NB4 (cell line): ENCODE measurements around the gene GRB10.
A peak's percentile ranks its signal among the peaks of the same experiment; 100 is the strongest.

Experiments used
- MYC ChIP-seq: IDR thresholded peaks from 2 replicates; pipeline ENCODE4 v1.6.1; 2011; ENCODE audit warnings: low read depth, low read length
- POLR2A ChIP-seq: IDR thresholded peaks from 2 replicates; pipeline ENCODE4 v1.6.1; 2011; ENCODE audit warnings: mild to moderate bottlenecking; ENCODE audit not compliant: insufficient read length; ENCODE audit errors: extremely low read depth
- TF ChIP-seq, protein P1 (sequence below): IDR thresholded peaks from one replicate; pipeline ENCODE4 v1.5.1; 2012; ENCODE audit warnings: low read depth, low read length
- TF ChIP-seq, protein P2 (sequence below): IDR thresholded peaks from 2 replicates; pipeline ENCODE4 v1.6.1; 2011; ENCODE audit warnings: low read depth, low read length

DNA sequence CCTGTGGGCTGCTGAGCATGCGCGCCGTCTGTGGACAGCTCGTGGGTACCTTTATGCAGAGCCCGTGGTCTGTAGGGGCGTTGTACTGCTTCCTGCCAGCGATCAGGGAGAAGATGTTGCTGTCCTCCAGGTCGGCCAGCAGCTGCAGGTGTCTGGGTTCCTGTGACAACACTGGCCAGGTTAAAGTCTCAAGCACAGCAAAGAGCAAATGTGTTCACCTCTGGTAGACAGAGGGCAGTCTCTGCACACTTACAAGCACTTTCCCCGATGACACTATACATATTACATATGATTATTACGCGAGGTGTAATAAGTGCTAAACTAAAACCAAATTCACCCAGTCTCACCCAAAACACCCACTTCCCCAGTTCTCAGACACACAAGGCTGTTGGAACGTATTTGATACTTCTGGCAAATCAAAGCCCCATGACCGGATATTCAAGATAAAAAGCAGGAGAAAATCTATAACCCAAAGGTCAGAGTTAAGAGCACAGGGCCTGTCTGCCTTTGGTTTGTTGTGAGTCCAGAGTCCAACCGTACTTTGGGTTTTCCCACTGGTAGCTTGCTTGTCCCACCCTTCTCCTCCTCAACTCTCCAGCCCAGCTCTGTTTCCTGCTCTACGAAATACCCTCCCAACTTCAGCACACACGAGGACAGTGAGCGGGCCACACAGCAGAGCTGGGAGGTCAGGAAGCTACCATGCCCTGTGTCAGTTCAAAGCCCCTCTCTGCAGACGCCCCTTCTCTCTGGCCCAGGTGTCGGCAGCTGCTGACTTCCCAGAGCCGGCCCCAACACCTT is 167.8 kb downstream of the GRB10 start:
- TF ChIP-seq, protein P1, sequence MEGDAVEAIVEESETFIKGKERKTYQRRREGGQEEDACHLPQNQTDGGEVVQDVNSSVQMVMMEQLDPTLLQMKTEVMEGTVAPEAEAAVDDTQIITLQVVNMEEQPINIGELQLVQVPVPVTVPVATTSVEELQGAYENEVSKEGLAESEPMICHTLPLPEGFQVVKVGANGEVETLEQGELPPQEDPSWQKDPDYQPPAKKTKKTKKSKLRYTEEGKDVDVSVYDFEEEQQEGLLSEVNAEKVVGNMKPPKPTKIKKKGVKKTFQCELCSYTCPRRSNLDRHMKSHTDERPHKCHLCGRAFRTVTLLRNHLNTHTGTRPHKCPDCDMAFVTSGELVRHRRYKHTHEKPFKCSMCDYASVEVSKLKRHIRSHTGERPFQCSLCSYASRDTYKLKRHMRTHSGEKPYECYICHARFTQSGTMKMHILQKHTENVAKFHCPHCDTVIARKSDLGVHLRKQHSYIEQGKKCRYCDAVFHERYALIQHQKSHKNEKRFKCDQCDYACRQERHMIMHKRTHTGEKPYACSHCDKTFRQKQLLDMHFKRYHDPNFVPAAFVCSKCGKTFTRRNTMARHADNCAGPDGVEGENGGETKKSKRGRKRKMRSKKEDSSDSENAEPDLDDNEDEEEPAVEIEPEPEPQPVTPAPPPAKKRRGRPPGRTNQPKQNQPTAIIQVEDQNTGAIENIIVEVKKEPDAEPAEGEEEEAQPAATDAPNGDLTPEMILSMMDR: peak; percentile 28
- TF ChIP-seq POLR2A (no peak), MYC (0 out of 2 replicates have a peak, but pooled peaks have one; percentile 25)
- TF ChIP-seq, protein P2, sequence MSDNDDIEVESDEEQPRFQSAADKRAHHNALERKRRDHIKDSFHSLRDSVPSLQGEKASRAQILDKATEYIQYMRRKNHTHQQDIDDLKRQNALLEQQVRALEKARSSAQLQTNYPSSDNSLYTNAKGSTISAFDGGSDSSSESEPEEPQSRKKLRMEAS: no peak
